T47D (cell line): ENCODE measurements around the gene NAT8L.

Experiments used
- DNase-seq, 2 experiments: peaks; one replicate each; pipeline versions ENCODE4 v3.0.0 to v3.0.0-alpha.2; 2011 to 2012; ENCODE audit warnings: low read depth in 1 of 2, low spot score in 1 of 2
- JUND ChIP-seq: IDR thresholded peaks from 2 replicates; pipeline ENCODE4 v1.6.1; 2012; ENCODE audit warnings: low read depth
- in situ Hi-C: cut with HindIII; loops from 2 replicates; pipeline ENCODE4 v1.10.0; 2016; ENCODE audit warnings: low sequenced_read_pairs, low pct_unique_long_range_greater_than_20kb

NAT8L gene

DNA sequence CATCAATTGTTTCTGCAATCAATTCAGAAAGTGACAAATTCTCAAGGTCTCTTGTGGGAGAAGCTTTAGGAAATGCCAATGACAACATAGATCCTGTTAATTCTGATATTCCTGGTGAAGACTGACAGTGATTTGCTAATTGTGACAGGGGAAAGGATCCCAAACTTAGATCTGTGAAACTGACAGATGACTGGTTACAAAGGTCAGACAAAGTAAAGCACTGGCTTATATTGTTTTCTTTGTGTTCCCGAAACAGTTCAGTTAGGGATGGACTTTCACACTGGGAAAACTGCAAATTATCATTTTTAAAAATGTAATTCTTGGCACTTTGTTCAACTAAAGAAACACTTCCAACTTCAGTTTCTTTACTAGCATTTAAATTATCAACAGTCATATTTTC, 30.1 kb downstream of the NAT8L start:
- no peak for TF ChIP-seq JUND
- DNase-seq, result no peak
- in situ Hi-C loops, result no loop called here

DNA sequence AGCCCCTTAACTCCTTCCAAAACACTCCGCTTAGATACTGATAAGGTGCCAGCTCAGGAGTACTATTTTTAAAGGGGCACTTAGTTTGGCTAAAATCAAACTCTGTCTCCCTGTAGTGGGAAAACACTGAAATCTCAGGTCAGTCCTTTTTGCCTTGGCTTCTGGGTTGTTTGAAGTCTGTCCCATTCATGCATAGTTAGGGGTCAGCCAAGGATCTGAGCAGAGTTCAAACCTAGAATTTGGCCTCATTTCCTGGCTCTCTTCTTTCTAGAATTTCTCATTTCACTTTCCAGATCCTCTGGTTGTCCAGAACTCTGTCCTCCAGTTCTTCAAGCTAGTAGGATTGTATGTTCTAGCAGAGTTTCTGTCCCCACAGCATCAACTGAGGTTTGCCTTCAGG, 31.5 kb downstream of the NAT8L start:
- DNase-seq, result no peak
- TF ChIP-seq JUND, result no peak
- in situ Hi-C loops, result no loop called here

DNA sequence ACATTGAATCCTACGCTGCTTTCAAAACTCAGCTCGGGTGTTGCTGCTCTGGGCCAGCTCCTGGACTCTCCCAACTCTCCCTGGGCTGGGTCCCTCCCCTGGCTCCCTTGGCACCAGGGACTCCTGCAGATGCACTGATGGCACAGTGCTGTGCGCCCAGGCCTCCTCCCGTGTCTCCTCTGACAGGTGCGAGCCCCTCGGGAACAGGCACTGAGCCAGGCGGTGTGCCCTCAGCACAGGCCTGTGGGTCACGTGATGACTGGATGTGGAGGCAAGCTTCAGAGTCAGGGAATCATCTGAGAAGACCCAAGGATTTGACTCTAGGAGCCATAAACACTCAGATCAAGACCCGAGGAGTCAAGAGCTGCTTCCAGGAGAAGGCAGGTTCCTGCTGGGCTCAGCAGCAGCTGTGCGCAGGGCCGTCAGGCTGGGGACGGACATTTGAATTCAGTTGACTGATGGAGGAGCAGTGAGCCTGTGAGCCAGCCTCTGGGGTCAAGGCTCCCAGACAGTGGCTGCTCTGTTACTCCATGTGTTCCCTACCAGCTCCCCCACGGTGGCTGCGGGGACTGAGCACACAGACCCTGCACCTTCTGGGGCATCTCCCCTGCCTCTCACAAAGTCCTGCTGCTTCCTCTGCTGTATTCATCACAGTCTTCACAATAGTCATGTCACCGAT, 33.0 kb downstream of the NAT8L start:
- DNase-seq, result no peak
- TF ChIP-seq JUND, result no peak
- in situ Hi-C loops, result no loop called here

DNA sequence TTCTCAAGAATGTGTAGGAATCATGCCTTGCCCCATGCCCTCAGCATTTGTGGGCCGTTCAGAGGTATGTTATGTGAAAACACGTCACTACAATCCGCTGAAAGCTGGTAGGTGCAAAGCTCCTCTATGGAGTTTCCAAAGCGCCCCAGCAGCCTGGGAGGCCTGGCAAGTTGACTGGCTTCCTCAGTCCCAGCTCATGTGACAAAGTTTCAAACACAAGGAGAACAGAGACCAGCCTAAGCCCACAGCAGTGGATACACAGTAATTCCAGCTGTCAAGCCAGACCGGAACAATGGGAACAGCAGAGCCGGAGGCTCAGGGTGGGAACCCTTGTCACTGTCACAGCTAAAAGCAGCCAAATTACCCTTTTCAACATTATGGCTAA, 33.5 kb downstream of the NAT8L start:
- DNase-seq, result no peak
- in situ Hi-C loops, result no loop called here
- TF ChIP-seq JUND, result no peak

DNA sequence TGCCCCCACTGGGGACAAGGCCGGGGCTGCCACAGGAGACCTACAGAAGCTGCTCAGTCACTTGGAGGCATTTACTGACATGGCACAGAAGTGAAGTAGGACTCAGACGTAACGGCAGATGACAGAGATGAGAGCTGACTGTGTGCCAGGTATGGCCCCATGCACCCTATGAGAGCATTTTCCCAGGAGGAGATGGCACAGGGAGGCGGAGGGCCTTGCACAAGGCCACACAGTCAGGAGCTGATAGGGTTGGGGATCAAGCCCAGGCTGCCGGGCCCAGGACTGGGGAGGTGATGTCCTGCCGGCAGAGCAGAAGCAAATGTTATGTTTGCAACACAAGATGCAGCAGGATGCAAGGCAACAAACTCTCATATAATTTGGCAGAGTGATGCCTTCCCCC, 34.1 kb downstream of the NAT8L start:
- no peak for TF ChIP-seq JUND
- no peak for DNase-seq
- in situ Hi-C loops, result no loop called here

DNA sequence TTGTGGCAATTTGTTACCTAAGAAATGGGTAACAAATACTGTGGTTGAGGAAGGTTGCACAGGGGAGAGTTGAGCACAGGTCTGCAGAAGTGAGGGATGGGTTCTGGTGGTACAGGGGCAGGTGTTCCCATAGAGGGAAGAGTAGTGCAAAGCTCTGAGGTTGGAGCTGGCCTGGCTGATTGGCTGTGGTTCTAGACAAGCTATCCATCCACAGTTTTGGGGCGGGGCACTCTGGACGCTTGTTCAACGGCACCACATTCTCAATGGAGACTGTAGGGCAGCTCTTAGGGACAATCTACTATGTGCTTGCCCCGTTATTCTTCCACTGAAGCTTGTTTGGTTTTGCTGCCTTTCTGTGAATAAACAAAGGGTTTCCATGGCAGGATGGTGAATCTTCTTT, 35.4 kb downstream of the NAT8L start:
- no peak for TF ChIP-seq JUND
- in situ Hi-C loops, result no loop called here

DNA sequence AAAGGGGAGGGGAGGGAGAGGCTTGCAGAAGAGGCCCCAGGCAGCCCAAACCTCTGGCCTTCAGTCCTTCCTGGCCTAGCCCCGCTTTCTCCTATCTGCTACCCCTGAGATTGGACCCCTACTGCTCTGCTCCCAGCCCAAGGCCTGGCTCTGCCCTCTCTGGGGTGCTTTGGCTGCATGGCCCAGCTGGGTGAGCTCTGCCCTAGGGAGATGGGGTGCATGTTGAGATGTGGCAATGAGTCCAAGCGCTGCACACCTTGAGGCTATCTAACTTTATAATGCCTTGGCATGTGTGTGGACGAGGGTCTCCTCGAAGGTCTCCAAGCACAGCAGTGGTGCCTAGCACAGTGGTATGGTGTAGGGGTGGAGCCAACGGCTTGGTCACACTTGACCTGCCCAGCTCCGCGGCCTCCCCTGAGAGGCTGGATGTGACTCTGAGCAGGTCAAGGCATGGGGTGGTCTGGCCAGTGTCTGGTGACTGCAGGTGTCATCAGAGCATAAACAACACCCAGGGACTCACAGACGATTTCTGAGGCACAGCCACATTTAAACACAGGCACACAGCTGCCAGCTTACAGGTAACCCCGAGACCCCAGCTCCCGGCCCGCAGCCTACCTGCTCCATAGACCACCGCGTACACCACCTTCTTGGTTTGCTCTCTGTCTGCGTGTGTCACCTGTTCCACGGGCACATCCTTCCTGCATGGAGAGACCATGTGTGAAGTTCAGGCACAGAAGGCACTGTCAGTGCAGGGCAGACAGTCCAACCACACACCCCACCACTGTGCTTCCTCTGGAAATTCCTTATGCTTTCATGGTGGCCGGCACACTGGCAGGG, 36.3 kb downstream of the NAT8L start:
- no peak for DNase-seq
- in situ Hi-C loops, result no loop called here
- no peak for TF ChIP-seq JUND

More for the DNA sequence above, 35.4 kb downstream of the NAT8L start:
- DNase-seq, result no peak

DNA sequence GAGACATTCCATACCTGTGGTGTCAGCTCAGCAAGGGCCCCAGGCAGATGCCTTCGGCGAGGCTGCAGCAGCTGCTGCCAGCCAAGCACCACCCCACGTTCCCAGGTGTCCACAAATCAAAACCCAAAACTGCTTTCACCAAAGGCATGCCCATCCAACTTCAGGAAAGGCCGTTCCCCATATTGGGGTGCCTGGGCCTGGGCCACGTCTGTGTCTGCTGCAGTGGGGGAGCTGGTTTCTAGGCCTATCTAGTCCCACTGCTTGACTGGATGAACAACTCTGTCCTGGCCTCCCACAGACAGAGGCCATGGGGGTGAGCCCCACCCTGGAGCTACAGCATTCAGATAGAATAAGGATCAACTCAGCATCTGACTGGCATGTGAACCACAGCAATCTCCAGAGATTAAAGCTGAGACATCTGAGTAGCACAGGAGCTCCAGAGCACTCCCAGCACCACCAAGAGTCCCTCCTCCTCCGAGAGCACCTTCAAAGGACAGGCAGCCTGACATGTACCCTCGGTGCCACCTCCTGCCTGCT, 37.0 kb downstream of the NAT8L start:
- DNase-seq, result no peak
- no peak for TF ChIP-seq JUND
- in situ Hi-C loops, result no loop called here

DNA sequence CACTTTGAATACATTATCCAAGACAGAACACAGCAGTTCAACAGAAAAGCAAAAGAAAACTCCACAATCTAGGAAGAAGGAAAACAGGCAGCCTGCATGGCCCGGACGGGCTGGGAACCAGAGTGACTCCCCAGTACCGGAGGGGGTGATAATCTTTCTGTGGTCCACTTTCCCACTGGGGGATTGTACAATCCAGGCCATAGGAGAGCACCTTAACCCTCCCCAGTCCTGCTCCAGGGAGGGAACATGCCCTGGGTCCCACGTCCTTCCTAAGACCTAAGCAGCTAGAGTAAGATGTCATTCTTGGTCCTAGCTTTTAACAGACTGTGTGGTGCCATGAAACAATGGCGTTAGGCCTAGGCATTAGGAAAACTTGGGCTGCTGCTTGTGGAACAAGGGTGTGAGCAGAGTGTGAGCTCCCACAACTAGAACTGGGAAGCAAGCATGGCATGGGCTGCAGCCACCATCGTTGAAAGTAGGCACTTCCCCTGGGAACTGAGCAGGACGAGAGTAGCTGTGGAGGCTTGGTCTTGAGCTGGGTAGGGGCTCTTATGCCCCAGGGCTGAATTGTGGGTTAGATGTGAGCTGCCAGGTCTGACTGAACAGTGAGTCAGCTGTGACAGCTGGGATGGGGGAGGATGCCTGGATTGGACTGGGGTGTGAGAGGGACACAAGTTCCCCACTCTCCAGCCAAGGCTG, 42.4 kb downstream of the NAT8L start:
- DNase-seq, result no peak
- in situ Hi-C loops, result no loop called here

DNA sequence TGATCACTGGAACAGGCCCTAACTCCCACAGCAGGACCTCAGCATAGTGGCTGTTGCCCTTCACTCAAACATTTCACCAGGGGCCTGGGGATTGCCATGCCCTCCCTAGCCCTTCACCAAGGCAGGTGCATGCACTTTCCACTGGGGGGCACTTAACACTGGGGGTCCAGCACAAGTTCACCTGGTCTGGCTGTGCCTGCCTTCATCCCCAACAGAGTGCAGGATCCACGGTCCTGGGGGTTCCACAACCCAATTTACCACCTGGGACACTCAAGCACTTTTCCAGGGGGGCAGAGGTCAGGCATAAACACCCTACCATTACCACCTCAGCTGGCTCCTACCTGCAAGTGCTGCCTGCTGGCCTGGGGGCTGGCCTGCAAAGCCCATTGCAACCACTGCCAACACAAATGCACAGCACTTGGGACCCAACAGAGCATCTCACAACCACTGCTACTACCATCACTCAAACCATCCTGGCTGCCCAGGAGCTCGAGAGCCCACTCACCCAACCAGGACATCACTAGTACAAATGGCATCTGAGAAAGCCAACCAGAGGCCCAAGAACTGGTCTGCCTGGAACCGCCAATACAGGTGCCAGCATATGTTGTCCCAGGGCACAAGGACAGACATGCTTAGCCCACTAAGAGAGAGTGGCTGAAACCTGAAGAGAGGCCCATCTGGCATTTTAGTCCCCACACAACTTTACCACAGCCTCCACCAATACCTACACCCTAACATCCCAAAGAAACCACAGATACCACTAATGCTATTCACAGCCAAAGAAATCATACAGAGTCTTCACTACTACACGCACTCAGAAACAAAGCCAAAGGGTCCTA, 43.1 kb downstream of the NAT8L start:
- TF ChIP-seq JUND, result no peak
- in situ Hi-C loops, result no loop called here
- DNase-seq, result no peak

More for the DNA sequence above, 42.4 kb downstream of the NAT8L start:
- TF ChIP-seq JUND, result no peak

DNA sequence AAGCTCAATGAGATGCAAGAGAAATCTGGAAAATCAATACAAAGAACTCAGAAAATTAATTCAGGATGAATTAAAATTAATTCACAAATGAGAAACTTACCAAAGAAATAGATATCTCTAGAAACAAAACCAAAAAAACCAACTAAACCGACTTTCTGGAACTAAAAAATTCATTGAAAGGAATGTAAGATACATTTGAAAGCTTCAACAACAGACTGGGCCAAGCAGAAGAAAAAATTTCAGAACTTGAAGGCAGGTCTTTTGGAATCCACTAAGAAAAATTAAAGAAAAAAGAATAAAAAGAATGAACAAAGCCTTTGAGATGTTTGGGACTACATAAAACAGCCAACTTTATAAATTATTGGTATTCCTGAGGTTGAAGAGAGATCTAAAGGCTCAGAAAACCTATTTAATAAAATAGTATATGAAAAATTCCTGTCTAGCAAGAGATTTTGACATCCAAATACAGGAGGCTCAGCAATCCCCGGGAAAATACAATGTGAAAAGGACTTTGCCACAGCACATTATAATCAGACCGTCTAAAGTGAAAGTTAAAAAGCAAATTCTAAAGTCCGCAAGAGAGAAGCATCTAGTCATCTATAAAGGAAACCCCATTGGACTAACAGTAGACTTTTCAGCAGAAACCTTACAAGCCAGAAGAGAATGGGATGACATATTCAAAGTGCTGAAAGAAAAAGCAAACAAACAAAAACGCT, 44.2 kb downstream of the NAT8L start:
- DNase-seq, result no peak
- in situ Hi-C loops, result no loop called here
- TF ChIP-seq JUND, result no peak
